Dendritic cell treated with granulocyte-macrophage colony-stimulating factor and Interleukin-4, amounts not matched to agents 40 ng/mL and 50 ng/mL, for 4 days (primary cell): ENCODE measurements around the gene E2F2.

Experiments used
- H3K27ac Mint-ChIP-seq: one replicate; pipeline ENCODE4 v1.8.0; 2022; ENCODE audit warnings: mild to moderate bottlenecking, mixed read lengths
- H3K27me3 Mint-ChIP-seq: one replicate; pipeline ENCODE4 v1.8.0; 2022; ENCODE audit warnings: mild to moderate bottlenecking, mixed read lengths
- H3K36me3 Mint-ChIP-seq: one replicate; pipeline ENCODE4 v1.8.0; 2022; ENCODE audit warnings: low read depth, mixed read lengths
- H3K4me1 Mint-ChIP-seq: one replicate; pipeline ENCODE4 v1.8.0; 2022; ENCODE audit warnings: low read depth, mixed read lengths
- H3K4me3 Mint-ChIP-seq: one replicate; pipeline ENCODE4 v1.8.0; 2022; ENCODE audit warnings: mild to moderate bottlenecking, moderate library complexity, mixed read lengths
- H3K9me3 Mint-ChIP-seq: one replicate; pipeline ENCODE4 v1.8.0; 2022; ENCODE audit warnings: mixed read lengths
- intact Hi-C: fragments of 100-400 bp; cut with micrococcal nuclease; formaldehyde crosslinking; loops from one replicate; pipeline ENCODE4 v1.15.0; 2022

Gene E2F2

GRCh38 chr1:23527900-23528249 lies 3.2 kb downstream of the E2F2 start:
- peak overlapping the region; percentile 90 for H3K4me3 Mint-ChIP-seq
- no peaks in the 10 kb centered on the region for H3K27me3 Mint-ChIP-seq
- H3K36me3 Mint-ChIP-seq = peaks cover 6% of the 10 kb centered on the region
- intact Hi-C loops = no loop called here
- no peaks in the 10 kb centered on the region for H3K9me3 Mint-ChIP-seq
- H3K4me1 Mint-ChIP-seq = peaks cover 81% of the 10 kb centered on the region
- peak overlapping the region; percentile 97 for H3K27ac Mint-ChIP-seq

DNA sequence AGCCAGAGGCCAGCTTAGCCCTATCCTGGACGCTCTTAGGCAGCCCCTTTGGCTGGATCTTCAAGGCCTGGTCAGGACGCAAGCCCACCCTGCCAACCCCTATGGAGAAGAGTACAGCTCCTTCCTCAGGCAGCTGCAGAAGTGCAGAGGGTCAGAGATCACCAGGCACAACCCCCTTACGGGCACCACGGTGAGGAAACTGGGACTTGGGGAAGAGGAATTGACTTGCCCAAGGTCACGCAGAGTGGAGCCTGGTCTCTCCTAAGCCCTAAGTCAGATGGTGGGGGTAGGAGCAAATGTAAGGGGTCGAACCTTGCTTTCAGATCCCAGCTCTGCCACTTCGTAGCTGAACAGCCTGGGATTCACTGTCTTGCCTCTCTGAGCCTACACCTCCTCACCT lies 3.7 kb downstream of the E2F2 start:
- no peaks in the 10 kb centered on the region for H3K27me3 Mint-ChIP-seq
- no peaks in the 10 kb centered on the region for H3K9me3 Mint-ChIP-seq
- peak overlapping the region; percentile 97 for H3K27ac Mint-ChIP-seq
- intact Hi-C loops = no loop called here
- H3K4me3 Mint-ChIP-seq = peak overlapping the region; percentile 17
- H3K36me3 Mint-ChIP-seq = peaks cover 6% of the 10 kb centered on the region
- peaks cover 83% of the 10 kb centered on the region for H3K4me1 Mint-ChIP-seq

DNA sequence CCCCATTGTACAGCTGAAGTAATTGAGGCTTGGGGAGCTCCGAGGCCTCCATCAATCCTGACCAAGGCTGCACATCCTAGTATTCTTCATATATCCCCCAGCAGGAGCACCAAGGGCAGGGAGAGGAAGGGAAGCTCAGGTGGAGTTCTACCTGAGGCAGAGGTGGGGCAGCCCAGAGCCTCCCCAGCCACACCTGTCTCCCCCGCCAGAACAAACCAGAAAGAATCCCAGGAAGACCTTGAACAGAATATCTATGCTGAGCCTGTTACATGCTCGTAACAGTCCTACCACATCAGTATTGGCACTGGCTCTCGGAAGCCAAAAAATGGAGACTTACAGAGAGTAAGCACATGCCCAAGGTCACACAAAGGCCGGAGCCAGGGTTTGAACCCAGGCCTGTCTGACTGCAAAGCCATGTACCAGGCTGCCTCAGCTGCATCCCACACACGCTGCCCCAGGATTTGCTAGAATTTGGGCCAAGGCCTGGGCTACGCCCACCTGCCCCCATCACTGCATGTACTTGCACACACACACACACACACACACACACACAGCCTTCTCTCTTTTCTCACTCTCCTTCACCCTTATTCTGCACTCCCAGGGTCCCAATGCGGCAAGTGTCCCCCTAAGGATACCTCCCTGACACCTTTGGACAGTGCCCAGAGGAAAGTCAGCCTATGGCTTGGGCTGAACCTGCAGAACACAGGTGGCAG lies 4.5 kb downstream of the E2F2 start:
- Mint-ChIP-seq H3K27ac (peak overlapping the region; percentile 97), H3K9me3 (no peaks in the 10 kb centered on the region), H3K4me1 (peaks cover 79% of the 10 kb centered on the region), H3K36me3 (peaks cover 10% of the 10 kb centered on the region), H3K4me3 (no peak overlapping the region), H3K27me3 (no peaks in the 10 kb centered on the region)
- intact Hi-C loops = no loop called here

- Mint-ChIP-seq H3K36me3 (peaks cover 5% of the 10 kb centered on the region), H3K4me1 (peaks cover 74% of the 10 kb centered on the region), H3K27me3 (no peaks in the 10 kb centered on the region), H3K27ac (peak overlapping the region; percentile 97), H3K4me3 (no peak overlapping the region), H3K9me3 (no peaks in the 10 kb centered on the region)
- intact Hi-C loops = no loop called here
Observed at GRCh38 chr1:23525558-23526250, 5.3 kb downstream of the E2F2 start.

DNA sequence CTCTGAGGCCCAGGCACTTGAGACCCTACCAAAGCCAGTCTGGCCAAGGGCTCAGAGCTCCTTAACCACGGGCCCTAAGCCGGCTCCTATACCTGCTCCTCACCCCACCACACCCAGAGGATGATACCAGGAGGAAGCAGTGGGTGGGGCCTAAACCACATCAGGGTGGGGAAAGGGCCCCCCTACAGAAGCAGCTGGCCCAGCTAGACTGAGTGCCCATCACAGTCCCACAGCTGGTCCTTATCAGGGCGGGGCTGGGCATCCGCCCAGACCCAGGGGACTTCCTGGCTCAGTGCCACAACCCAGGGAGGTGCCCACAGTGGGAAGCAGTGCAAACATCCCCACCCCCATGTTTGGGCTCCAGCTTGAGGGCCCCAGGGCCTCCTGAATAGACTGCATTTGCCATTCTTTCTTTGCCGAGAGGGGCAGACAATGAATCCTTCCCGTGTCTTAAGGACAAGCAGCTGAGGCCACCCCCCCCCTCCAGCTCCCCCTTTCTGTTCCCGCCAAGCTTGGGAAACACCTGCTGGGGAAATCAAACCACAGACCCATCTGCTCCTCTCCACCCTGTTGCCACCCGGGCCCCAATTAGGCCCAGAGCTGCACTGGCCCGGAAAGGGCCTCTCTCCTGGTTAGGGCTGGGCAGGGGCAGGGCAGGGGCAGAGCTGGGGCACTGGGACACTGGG lies 6.2 kb downstream of the E2F2 start:
- H3K4me1 Mint-ChIP-seq = peaks cover 68% of the 10 kb centered on the region
- H3K27me3 Mint-ChIP-seq = no peaks in the 10 kb centered on the region
- H3K4me3 Mint-ChIP-seq = no peak overlapping the region
- H3K27ac Mint-ChIP-seq = peak overlapping the region; percentile 97
- peaks cover 5% of the 10 kb centered on the region for H3K36me3 Mint-ChIP-seq
- H3K9me3 Mint-ChIP-seq = no peaks in the 10 kb centered on the region
- intact Hi-C loops = no loop called here

- no peak overlapping the region for H3K4me3 Mint-ChIP-seq
- peaks cover 61% of the 10 kb centered on the region for H3K4me1 Mint-ChIP-seq
- H3K27ac Mint-ChIP-seq = peak overlapping the region; percentile 25
- intact Hi-C loops = no loop called here
- no peaks in the 10 kb centered on the region for H3K27me3 Mint-ChIP-seq
- no peaks in the 10 kb centered on the region for H3K9me3 Mint-ChIP-seq
- H3K36me3 Mint-ChIP-seq = peaks cover 5% of the 10 kb centered on the region
Observed at GRCh38 chr1:23524163-23524562, 6.9 kb downstream of the E2F2 start.

- H3K27me3 Mint-ChIP-seq = no peaks in the 10 kb centered on the region
- peaks cover 44% of the 10 kb centered on the region for H3K4me1 Mint-ChIP-seq
- peaks cover 10% of the 10 kb centered on the region for H3K36me3 Mint-ChIP-seq
- no peak overlapping the region for H3K27ac Mint-ChIP-seq
- intact Hi-C loops = no loop called here
- H3K4me3 Mint-ChIP-seq = no peak overlapping the region
- H3K9me3 Mint-ChIP-seq = no peaks in the 10 kb centered on the region
Observed at GRCh38 chr1:23522244-23522982, 8.6 kb downstream of the E2F2 start.

- Mint-ChIP-seq H3K4me3 (no peak overlapping the region), H3K9me3 (no peaks in the 10 kb centered on the region), H3K36me3 (peaks cover 12% of the 10 kb centered on the region), H3K27me3 (no peaks in the 10 kb centered on the region), H3K27ac (no peak overlapping the region), H3K4me1 (peaks cover 35% of the 10 kb centered on the region)
- intact Hi-C loops = no loop called here
Observed at GRCh38 chr1:23521588-23521987, 9.4 kb downstream of the E2F2 start.

- no peak overlapping the region for H3K4me3 Mint-ChIP-seq
- intact Hi-C loops = no loop called here
- no peaks in the 10 kb centered on the region for H3K27me3 Mint-ChIP-seq
- no peaks in the 10 kb centered on the region for H3K9me3 Mint-ChIP-seq
- peaks cover 27% of the 10 kb centered on the region for H3K36me3 Mint-ChIP-seq
- H3K27ac Mint-ChIP-seq = no peak overlapping the region
- peaks cover 9% of the 10 kb centered on the region for H3K4me1 Mint-ChIP-seq
Observed at GRCh38 chr1:23517581-23517980, 13.5 kb downstream of the E2F2 start.

- Mint-ChIP-seq H3K27ac (no peak overlapping the region), H3K4me1 (no peaks in the 10 kb centered on the region), H3K27me3 (no peaks in the 10 kb centered on the region), H3K4me3 (no peak overlapping the region), H3K36me3 (peaks cover 22% of the 10 kb centered on the region), H3K9me3 (no peaks in the 10 kb centered on the region)
- intact Hi-C loops = no loop called here
Observed at GRCh38 chr1:23515905-23516304, 15.1 kb downstream of the E2F2 start.

- no peaks in the 10 kb centered on the region for H3K9me3 Mint-ChIP-seq
- peaks cover 33% of the 10 kb centered on the region for H3K36me3 Mint-ChIP-seq
- H3K4me3 Mint-ChIP-seq = no peak overlapping the region
- intact Hi-C loops = no loop called here
- no peaks in the 10 kb centered on the region for H3K27me3 Mint-ChIP-seq
- no peaks in the 10 kb centered on the region for H3K4me1 Mint-ChIP-seq
- peak overlapping the region; percentile 25 for H3K27ac Mint-ChIP-seq
Observed at GRCh38 chr1:23514111-23514679, 16.8 kb downstream of the E2F2 start.

DNA sequence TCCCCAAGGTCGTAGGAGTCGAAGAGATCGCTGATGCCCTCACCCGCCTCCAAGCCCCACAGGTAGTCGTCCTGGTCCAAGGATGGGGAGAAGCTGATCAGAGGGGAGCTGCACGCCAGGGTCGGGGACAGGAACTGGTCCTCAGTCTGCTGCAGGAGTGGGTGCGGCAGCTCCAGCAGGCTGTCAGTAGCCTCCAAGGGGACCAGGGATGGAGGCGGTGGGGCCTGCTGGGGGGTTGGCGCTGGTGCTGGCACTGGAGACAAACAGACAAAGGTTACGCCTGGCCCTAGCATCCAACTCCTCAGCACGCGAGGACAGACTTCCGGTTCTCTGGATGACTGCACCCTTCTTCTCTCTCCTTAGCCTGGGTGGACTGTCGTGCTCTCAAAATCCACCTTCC lies 21.1 kb downstream of the E2F2 start:
- Mint-ChIP-seq H3K9me3 (no peaks in the 10 kb centered on the region), H3K27ac (no peak overlapping the region), H3K36me3 (peaks cover 18% of the 10 kb centered on the region), H3K4me3 (no peak overlapping the region), H3K27me3 (no peaks in the 10 kb centered on the region), H3K4me1 (peaks cover 3% of the 10 kb centered on the region)
- intact Hi-C loops = no loop called here

DNA sequence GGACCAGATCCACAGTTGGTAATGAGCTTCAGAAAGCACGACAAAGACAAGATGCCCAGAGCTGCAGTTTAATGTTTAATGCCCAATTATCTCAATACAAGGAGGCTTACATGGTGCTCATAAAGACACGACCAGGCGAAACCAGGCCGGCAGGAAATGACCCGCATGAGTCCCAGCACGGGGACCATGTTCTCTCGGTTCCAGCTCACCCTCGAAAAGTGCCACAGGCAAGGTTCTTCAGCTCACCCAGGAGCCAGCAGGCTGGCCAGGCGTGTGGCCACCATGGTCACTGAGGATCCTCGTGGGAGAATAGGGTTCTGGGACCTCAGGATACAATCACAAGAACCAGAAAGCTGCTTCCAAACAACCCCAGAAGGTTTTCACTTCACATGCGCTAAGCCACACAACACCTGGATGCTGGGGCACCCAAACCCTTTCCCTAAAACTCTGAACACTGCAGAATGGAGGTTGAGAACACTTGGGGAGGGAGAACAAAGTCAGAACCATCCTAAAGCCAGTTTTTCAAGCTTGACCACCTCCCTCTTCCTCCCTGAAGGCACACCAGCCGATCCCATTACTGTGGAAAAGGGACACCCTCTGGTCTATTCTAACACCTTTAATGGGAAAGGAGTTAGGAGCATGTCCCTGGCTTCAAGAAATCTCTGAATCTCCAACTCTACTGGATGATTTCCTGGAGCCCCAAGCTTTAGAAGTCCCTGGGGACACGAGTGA lies 24.5 kb downstream of the E2F2 start:
- H3K27me3 Mint-ChIP-seq = peaks cover 2% of the 10 kb centered on the region
- peaks cover 12% of the 10 kb centered on the region for H3K36me3 Mint-ChIP-seq

More for the DNA sequence above, 24.5 kb downstream of the E2F2 start:
- Mint-ChIP-seq H3K27ac (no peak overlapping the region), H3K4me1 (peaks cover 5% of the 10 kb centered on the region), H3K4me3 (no peak overlapping the region), H3K9me3 (no peaks in the 10 kb centered on the region)
- intact Hi-C loops = no loop called here
